COLO668 (cell line): ENCODE data around the gene RPS5.
"Not testable (repeated sequence)": the region's sequence is repeated elsewhere in the genome, so short reads cannot be mapped to it uniquely, and the experiment has no call there.

ENCODE experiments used
- DNase-seq: peaks from one replicate; lab custom pipeline; 2025; ENCODE audit not compliant: unreplicated experiment; lab: John Stamatoyannopoulos, UW

RPS5 gene

DNA sequence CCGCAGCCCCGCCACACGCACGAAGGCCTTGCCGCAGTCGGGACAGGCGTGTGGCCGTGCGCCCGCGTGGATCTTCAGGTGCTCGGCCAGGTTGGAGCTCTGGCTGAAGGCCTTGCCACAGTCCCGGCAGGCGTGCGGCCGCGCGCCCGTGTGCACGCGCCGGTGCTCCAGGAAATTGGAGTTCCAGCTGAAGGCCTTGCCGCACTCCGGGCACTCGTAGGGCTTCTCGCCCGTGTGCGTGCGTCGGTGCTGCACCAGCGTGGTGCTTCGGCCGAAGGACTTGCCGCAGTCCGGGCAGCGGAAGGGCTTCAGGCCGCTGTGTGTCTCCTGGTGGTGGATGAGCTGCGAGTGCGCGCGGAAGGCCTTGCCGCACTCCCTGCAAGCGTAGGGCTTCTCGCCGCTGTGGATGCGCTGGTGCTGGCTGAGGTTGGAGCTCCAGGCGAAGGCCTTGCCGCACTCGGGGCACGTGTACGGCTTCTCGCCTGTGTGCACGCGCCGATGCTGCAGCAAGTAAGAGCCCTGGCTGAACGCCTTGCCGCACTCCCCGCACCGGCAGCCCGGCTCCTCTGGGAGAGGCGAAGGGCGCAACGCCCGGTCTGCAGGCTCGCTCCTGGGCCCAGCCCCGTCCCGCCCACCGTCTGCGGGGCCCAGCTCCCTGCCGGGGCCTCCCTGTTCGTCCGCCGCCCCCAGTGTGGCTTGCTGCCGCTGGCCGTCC is 30.1 kb upstream of the RPS5 start:
- no peak for DNase-seq

DNA sequence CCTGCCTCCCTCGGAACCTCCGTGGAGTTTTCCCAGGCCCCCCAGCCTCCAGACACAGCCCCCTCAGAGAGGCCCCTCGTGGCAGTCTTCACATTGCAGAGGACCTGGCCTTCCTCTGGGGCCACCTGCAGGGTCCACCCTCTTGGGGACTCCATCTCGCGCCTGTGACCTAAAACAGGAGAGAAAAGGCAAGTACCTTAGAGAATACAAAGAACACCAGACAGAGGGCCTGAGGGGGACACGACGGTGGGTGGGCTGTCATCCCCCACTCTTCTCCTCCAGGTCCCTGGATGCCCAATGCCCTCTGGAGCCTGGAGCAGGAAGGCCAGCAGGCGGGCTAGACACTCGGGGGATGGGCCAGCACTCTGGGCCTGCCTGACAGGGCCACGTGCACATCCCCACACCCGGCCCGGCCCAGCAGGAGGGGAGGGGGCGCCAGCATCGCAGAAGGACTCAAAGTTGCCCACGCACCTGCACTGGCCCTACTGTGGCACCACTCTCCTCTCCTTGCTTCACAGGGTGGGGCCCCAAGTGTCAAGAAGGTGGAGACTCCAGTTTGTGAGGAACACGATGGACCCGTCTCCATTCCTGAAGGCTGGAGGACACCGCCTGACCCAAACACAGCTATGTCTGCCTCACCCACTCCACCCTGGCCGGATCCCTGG is 29.5 kb upstream of the RPS5 start:
- no peak for DNase-seq

DNA sequence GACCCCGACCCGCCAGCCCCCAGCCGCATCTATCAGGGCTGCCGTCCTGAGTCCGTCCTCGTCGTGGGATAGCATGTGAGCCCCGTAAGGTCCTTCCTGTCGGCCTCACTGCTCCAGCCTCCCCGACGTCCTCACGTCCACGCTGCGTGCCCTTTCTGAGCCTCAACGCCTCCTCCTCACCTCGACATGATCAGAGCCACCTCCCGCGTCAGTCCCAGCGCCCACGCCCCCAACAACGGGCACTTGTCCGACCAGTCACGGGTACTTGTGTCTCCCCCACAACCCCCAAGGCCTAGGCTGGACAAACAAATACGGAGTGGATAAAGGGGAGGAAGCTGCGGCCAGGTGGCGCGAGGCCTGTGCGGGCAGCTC is 25.2 kb upstream of the RPS5 start:
- DNase-seq, result peak; percentile 70

DNA sequence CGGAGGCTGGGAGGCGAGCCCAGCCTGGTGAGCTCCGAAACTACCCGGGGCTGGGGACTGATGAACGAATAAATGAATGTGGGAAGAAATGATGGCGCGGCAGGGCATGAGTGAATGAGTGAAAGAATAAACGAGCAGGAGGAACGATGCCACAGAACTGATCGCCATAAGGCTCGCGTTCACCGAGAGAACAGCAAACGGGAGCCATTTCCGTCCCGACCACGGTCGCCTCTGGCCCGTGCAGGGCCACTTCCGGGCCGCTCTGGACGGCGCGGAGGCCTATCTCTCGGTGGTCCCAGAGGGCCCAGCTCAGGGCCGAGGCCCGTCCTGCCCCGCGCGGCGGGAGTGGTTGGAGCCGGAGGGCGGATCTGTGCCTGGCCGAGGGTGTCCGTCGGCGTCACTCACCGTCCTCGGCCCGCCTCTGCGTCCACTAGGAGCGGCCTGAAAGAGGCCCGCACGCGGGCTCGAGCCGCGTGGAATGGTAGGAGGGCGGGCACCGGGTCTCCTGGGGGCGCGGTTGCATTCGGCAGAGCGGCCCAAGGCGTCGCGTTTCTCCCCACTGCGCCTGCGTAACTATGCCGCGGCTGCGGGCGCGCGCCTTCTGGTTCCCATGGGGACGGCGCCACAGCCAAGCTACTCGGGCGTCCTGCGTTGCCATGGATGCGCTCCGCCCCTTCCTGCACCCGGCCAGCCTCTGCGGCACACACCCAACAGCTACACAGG is 24.6 kb upstream of the RPS5 start, which contains the start of gene ZNF497:
Gene ZNF497, minus strand, starts transcription at position 480 of the 723 bp plus-strand sequence. CDS start 5,116 bp downstream, outside the sequence.
- peak; percentile 97 for DNase-seq

DNA sequence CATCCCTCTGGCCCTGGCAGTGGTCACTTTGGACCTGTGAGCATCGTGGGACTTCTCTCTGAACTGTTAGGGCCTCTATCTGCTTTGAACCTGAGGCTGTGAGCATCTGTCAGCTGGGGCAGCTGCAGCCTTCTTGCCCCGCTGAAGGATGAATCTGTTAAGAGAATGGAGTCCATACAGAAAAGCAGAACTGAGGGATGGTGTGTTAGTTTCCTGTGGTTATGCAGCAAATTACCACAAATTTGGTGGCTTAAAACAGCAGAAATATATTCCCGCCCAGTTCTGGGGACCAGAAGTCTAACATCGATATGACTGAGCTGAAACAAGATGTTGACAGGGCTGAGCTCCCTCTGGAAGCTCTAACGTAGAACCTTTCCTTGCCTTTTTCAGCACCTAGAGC is 22.9 kb upstream of the RPS5 start:
- DNase-seq, result no peak

DNA sequence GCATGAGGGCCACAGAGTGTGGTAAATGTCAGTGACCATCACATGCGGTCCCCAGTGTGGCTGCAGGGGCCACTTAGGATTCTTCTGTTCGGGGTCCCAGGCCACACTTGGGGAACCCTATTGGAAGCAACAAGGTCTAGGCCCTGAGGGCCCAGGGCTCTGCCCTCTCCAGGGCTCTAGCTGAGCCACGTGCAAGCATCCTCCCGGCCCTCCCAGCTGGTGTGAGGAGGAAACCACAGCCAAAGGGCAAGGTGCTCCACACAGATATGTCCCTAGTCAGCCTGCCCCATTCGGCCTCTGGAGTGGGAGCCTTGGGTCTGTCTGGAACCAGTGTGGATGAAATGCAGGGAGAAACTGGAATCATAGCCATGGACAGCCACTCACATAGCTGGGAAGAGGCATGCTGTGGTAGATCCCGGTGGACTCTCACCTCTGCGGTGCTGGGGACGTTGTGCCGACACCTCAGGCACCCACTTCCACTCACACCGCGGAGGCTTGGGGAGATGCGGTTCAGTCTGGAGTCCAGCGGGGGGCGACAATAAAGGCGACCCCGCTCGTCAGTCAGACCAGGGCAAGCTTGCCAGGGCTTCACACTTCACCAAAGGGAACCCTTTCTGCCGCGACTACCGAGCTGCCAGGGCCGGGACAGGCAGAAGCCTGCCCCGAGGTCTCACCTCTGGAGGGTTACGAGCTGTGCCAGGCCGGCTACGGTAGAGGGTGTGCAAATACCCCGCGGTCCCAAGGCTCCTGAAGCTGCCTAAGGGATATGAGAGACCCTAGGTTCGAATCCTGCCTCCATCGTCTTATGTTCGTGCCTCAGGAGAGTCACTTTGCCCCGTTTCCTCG is 20.3 kb upstream of the RPS5 start:
- no peak for DNase-seq

DNA sequence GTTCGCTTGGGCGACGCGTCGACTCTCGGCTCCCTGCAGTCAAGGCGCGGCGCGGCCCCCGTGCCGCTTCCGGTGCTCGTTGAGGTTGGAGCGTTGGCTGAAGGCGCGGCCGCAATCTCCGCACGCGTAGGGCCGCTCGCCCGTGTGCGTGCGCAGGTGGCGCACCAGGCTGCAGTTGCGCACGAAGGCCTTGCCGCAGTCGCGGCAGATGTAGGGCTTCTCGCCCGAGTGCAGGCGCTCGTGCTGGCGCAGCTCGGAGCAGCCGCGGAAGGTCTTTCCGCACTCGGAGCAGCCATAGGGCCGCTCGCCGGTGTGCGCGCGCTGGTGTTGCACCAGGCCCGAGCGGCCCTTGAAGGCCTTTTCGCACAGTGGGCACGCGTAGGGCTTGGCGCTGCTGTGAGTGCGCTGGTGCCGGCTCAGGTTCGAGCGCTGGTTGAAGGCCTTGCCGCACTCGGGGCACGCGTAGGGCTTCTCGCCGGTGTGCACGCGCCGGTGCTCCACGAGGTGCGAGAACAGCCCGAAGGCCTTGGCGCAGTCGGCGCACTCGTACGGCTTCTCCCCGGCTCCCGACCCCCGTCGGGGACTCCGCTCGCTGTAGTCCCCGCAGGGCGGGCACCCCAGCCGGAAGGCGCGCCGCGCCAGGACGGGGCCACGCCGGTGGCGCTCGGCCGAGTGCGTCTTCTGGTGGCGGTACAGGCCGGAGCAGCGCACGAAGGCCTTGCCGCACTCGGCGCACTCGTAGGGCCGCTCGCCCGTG is 19.2 kb upstream of the RPS5 start:
- DNase-seq, result no peak

DNA sequence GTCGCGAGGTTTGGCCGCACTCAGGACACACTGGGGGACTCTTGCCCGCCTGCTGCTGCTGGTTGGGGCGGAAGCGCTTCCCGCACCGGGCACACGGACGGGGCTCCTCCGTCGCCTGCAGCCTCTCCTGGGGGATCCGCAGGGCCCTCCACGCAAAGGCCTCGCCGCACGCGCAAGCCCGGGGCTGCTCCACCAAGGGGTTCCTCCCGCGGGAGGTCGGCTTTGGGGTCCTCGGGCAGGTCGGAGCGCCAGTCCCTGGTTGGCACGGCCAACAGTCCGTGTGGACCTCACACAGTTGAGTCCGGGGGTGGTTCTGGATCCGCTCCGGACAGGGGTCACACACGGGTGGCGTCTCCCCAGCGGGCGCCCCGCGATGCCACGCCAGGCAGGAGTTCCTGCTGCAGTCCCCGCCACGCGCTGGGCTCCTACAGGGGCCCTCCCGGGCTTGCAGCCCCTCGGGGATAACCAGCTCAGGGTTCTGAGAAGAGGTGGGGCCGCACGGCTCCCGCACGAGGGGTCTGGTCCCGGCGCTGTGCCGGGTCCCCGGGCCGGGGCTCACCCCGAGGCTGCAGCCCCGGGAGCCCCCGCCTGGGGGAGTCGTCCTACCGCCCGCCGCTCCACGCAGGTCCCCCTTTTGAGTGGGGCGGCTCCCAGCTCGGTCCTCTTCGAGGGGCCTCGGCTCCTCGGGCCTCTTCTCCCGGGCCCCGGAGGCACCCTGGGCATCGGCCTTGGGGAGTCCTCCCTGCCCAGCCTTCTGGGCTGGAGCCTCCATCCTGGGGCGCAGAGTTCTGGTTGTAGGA is 18.3 kb upstream of the RPS5 start:
- DNase-seq, result no peak

DNA sequence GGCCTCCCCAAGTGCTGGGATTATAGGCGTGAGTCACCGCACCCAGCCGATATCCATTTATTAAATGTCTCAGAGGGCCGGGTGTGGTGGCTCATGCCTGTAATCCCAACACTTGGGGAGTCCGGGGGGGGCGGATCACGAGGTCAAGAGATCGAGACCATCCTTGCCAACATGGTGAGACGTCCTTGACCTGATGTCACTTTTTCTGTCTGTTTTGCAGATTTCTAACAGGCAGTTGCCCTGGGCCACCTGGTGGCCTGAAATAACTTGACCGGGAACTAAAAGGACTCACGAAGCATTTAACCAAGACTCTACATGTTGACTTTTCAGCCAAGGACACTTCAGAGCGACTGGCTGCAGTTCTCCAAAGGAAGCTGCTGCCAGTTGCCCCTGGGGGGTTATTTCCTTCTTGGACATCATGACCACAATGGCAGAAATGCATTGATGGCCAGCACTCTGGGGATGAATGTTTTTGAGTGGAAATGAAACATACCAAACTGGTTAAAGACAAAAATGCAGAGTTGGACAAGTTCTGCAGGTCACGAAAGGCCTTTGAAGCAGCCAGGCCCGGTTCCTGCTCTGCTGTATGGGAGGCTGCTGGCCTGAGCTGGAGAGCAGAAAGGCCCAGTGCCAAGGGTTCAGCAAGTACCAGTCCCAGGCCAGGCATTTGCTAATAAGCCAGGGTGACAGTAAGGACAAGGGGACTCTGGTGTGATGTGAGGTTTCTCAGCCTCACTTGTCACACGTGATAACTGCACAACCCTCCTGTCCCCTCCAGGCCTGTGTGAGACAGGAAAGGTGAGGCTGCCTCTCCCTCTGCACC is 14.5 kb upstream of the RPS5 start:
- DNase-seq, result no peak

DNA sequence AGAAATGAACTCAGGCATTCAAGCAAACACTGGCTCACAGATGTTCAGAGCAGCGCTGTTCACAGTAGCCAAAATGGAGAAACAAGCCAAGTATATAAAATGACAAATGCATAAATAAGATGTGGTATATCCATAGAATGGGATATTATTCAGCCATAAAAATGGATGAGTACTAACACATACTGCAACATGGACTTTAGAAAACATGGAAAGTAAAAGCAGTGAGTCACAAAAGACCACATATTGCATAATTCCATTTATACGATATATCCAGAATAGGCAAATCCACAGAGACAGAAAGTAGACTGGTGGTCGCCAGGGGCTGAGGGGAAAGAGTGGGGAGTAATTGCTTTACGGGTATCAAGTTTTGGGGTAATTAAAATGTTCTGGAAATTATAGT is 12.9 kb upstream of the RPS5 start:
- DNase-seq, result no peak

DNA sequence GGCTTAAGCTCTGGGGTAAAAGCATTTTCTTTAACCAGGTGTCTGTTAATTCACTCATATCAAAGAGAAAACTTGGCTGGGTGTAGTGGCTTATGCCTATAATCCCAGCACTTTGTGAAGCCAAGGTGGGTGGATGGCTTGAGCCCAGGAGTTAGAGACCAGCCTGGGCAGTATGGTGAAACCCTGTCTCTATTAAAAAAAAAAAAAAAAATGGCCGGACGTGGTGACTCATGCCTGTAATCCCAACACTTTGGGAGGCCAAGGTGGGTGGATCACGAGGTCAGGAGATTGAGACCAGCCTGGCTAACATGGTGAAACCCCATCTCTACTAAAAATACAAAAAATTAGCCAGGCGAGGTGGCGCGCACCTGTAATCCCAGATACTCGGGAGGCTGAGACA is 10.3 kb upstream of the RPS5 start:
- DNase-seq, result not testable (repeated sequence)

DNA sequence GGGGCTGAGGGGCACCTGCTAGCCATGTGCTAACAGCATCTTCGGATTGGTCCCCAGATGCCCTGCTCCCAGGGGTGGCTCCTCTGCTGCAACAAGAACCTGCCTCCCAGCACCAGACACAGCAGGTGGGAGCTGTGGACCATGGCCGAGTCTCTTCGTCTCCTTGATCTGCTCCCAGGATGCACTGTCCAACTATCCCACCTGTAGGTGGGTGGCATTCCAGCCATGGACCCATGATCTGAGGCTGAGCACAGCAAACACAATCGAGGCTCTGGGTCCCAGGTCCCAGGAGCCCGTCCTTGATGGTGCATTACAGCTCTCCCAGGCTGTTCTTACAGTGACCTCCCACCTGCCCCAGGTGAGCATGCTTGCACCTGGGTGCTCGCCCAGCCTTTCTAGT is 7.8 kb upstream of the RPS5 start:
- DNase-seq, result no peak

DNA sequence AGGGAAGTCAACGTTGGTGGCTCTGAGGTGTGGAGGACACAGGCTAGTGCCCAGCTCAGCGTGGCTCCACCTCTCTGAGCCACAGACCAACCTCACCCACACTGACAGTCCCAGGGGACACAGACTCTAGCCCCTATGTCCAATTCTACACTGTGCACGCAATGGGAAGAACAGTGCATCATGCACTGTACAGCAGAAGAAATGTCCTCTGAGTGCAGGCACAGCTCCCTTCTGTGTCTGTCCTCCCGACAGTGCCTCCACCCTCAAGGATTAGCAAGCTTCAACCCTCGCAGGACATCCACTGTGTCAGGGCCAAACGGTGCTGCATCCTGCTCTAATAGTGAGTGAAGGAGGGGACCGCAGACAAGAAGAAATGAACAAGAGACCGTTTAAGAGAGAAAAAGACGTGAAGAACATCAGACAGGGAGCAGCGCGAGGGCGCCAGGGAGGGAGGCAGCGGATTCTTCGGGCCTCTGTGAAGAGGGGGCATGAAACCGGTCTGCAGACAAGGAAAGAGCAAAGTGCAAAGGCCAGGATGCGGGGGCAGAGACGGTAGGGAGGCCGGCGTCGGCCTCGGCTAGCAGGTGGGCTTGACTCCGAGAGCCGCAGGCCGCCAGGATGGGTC is 6.9 kb upstream of the RPS5 start:
- DNase-seq, result no peak

DNA sequence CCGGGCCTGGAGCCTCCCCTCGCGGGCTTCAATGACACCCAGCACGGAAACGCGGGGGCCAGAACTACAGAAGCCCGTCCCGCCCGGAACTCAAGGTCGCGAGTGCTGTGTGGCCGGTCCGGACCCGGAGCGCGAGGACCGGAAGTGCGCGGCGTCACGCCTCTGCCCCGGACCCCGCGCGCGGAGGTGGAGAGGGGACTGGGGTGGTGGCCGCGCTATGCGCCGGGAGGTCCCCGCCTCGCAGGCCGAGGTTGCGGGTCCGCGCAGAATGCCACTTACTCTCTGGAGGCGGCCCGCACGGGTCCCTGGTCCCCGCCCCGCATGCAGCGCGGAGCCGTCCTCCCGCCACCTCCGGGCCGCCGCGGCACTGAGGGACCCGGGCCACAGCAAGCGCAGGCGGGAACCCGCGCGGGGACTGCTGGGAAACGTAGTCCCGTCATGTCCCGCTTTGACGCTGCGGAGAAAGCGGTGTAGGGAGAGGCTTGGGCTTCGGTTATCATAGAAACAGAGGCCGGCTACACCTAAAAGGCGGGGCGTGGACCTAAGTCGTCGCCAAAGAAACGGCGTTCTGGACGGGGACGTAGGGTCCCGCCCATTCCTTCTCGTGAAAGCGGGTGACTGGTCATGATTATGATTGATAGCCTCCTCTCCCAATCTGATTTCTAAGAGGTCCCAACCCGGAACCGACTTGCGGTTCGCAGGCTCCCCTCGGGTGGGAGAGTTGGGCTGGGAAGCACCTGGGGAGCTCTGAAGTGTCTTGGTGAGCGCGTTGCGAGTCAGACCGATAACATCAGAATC is 6.2 kb upstream of the RPS5 start, which contains the start of gene ZNF837:
Gene ZNF837, minus strand, starts transcription at position 369 of the 798 bp plus-strand sequence. CDS start 11,698 bp downstream, outside the sequence.
- peak; percentile 97 for DNase-seq

DNA sequence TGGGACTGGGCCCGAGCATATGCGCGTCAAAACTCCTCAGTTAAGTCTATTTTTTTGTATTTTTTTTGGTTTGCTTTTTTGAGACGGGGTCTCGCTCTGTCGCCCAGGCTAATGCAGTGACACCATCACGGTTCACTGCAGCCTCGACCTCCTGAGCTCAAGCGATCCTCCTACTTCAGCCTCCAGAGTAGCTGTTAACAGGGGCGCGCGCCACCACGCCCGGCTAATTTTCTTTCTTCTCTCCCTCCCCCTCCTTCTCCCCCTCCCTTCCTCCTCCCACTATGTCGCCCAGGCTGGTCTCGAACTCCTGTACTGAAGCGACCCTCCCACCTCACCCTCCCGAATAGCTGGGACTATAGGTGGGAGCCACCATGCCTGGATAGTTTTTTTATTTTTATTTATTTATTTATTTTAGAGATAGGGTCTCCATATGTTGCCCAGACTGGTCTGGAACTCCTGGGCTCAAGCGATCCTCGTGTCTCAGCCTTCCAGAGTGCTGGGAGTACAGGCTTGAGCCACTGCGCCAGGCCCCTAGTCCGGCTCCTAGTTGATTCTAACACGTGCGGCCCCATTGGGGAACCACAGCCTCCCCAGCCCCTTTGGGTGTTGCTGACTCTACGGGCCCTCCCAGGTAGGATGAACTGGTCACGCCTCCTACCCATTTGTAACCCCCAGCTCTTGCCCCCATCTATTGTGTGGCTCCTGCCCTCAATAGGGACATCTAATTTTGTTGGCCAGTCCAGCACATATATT is 5.4 kb upstream of the RPS5 start:
- peak; percentile 43 for DNase-seq

DNA sequence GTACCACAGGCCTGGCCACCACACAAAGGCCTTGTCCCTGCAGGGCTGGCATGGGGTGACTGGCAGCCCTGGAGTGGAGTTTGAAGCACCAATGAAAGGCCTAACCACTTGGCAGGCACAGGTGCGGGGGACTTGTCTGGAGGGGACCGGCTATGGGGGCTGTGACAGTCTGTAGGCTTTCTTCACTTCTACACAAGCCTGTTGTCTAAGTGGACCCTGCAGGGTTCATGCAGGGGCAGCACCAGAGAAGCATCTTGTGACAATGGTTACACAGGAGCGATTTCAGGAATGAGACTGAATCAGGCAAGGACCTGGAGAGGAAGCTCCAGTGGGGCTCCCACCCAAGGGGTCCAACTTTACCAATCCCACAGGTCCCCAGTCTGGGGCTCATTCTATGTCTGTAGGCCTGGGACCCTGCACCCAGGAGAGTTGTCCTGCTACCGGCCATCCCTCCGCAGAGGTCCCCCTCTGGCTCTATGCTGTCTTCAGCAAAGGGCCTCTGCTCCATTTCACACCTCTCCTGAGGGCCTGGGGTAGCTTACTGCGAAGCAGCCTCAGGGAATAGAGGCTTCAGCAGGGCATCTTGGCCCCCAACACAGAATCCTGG is 4.0 kb upstream of the RPS5 start:
- no peak for DNase-seq
